Raji (cell line): Measurements from ENCODE around the gene HES5.

Experiments
- POLR2A ChIP-seq: IDR thresholded peaks from 2 replicates; pipeline ENCODE4 v1.6.1; 2011; ENCODE audit warnings: low read depth, low read length, control low read depth; ENCODE audit not compliant: insufficient read depth

HES5 gene

GRCh38 chr1:2525920-2526823 lies 3.9 kb downstream of the HES5 start, which contains the start of gene PANK4:
TSS of gene PANK4 (minus strand) at chr1:2526596. CDS start at chr1:2526587, 9 bp downstream.
- TF ChIP-seq POLR2A: peak; percentile 88

GRCh38 chr1:2525572-2525919 lies 4.5 kb downstream of the HES5 start:
- TF ChIP-seq POLR2A: no peak

GRCh38 chr1:2523891-2524609 lies 6.0 kb downstream of the HES5 start:
- no peak for TF ChIP-seq POLR2A

- no peak for TF ChIP-seq POLR2A
Observed at GRCh38 chr1:2523191-2523890, 6.7 kb downstream of the HES5 start.

- no peak for TF ChIP-seq POLR2A
Observed at GRCh38 chr1:2522230-2522629, 7.8 kb downstream of the HES5 start.

GRCh38 chr1:2520806-2521205 lies 9.3 kb downstream of the HES5 start:
- TF ChIP-seq POLR2A: no peak

GRCh38 chr1:2520206-2520605 lies 9.9 kb downstream of the HES5 start:
- TF ChIP-seq POLR2A: no peak

- no peak for TF ChIP-seq POLR2A
Observed at GRCh38 chr1:2519729-2520128, 10.3 kb downstream of the HES5 start.

GRCh38 chr1:2519029-2519685 lies 10.9 kb downstream of the HES5 start:
- no peak for TF ChIP-seq POLR2A

- TF ChIP-seq POLR2A: no peak
Observed at GRCh38 chr1:2518528-2518927, 11.5 kb downstream of the HES5 start.

GRCh38 chr1:2517966-2518365 lies 12.1 kb downstream of the HES5 start:
- TF ChIP-seq POLR2A: no peak

- no peak for TF ChIP-seq POLR2A
Observed at GRCh38 chr1:2516946-2517345, 13.1 kb downstream of the HES5 start.

GRCh38 chr1:2516124-2516523 lies 13.9 kb downstream of the HES5 start:
- TF ChIP-seq POLR2A: no peak

- no peak for TF ChIP-seq POLR2A
Observed at GRCh38 chr1:2515763-2516080, 14.3 kb downstream of the HES5 start.
